HG03060 (cell line): ENCODE results near the gene GRAP.
A peak's percentile ranks its signal among the peaks of the same experiment; 100 is the strongest.
"Not testable (repeated sequence)": the region's sequence is repeated elsewhere in the genome, so short reads cannot be mapped to it uniquely, and the experiment has no call there.

Source experiments
- ATAC-seq: cut with Tn5 transposase; IDR thresholded peaks from one replicate; pipeline ENCODE4 v1.9.1; 2021; ENCODE audit warnings: low read depth, moderate number of reproducible peaks; ENCODE audit not compliant: unreplicated experiment

GRAP gene

DNA sequence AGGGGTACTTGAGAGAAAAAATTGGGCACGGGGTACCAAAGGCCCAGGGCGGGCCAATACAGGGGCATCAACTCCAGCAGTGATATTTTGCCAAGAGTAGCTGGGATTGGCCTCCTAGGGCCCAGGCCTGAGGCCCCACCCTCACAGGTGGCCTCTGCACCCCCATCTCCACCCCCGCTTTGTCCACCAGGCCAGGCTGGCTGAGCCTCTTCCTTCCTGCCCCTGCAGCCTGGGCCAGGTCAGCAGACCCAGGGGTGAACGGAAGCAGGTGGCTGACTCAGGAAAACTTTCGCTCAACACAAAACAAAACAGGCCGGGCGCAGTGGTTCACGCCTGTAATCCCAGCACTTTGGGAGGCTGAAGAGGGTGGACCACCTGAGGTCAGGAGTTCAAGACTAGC lies 3.7 kb downstream of the GRAP start:
- not testable (repeated sequence) for ATAC-seq

DNA sequence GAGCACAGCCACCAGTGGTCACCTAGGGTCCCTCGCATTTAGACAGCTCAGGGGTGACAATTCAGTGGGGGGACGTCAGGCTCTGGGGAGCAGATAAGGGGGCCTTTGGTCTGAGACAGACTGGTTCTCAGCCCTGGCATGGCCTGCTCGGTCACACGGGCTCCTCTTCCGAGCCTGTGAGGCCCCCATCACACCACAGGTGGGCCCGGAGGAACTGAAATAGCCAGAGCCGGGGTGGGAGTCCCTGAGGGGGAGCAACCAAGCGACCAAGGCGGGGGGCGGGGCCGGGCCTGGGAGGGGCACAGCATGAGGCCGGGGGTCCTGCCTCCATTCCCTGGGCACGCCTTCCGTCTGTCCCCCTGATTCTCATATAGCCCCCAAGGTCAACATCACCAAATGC lies 4.4 kb downstream of the GRAP start:
- ATAC-seq = not testable (repeated sequence)

DNA sequence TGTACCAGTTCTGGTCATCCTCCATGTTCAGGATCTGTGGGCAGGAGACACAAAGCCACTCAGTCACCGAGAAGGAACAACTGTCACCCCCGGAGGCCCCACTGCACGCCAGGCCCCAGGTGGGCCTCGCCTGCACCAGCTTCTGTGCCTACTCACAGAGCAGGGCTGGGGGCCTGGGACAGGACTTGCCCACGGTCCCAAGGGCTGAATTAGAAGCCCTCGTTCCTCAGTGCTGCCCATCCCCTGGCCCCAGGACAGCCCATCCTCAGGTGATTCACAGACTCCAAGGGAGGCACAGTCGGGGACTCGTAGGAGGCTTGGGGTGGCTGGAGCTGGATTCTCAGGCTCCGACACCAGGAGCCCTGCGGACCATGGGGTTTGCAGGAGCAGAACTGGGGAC lies 4.9 kb downstream of the GRAP start:
- ATAC-seq = not testable (repeated sequence)

DNA sequence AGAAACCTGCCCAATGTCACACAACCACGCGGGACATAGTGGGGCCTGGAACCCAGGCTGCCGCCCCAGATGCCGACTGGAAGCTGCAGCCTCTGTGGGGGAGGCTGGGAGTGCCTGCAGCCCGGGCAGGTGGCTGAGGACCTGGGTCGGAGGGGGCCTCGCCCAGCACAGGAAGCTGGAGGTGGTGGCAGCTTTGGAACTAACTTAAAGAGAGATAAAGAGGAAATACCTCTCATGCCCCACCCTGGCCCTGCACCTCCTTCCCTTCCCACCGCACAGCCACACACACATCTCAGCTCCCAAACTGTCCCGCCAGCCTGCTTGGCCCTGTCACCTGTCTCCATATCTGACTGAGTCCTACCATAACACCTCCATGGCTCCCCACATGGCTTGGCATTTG lies 6.4 kb downstream of the GRAP start:
- not testable (repeated sequence) for ATAC-seq

DNA sequence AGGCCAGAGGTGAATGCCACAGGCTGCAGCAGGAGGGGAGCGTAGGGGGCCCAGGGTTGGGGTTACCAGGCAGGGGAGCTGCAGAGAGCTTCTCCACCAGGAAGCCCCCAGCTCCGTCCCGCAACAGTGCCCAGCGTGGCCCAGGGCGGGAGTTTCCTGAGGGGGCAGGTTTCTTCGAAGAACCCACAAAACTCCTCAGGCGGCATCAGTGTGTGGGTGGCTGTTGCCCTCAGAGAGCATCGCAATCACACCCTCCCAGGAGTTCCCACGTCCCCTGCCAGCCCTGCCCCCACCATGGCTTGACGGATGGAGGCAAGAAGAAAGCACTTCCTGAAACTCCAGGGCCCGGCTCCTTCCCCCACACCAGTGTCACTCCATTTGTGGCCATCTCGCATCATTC lies 8.0 kb downstream of the GRAP start:
- ATAC-seq = not testable (repeated sequence)

DNA sequence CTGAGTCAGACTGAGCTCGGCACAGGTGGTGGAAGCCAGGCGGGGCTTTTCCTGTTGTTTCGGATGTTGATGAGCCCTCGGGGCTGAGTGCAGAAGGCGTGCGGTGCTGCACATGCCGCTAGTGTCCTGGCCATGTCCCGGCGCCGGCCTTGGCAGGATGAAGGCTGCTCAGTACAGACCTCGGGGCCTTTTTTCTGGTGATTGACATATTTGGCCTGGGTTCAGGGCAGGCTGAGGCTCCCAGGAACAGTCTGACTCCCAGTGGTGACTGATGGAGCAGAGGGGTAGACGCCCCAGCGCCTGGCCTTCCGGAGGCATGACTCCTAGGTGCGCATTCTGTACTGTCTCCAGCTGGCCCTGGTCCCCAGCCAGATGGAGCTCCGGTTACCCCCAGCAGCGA lies 8.8 kb downstream of the GRAP start:
- not testable (repeated sequence) for ATAC-seq

DNA sequence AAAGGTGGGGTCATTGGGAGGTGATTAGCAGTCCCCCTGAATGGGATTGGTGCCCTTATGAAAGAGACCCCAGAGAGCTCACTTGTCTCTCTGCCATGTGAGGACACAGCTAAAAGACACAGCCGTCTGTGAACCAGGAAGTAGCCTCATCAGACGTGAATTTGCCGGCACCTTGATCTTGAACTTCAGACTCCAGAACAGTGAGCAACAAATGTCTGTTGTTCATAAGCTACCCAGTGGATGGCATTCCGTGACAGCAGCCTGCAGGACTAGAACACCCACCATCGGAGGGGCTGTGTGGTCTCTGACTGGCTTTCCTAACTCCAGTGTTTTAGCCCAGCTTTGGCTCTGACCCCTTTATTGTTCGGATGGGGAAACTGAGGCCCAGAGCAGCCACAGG lies 9.2 kb downstream of the GRAP start:
- not testable (repeated sequence) for ATAC-seq

DNA sequence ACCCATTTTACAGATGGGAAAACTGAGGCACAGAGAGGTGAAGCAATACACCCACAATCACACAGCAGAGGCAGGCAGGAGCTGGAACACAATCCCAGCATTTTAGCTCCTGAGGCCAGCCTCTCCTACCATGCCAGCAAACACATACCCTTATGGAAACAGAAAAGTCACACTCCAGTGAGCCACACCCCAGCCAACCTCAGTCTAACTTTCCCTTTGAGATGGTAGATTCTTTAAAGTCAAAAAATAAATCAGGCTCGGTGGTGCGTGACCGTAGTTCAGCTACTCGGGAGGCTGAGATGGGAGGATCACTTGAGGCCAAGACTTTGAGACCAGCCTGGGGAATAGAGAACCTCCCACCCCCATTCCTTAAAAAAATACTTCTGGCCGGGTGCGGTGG lies 10.6 kb downstream of the GRAP start:
- ATAC-seq = peak; percentile 26

DNA sequence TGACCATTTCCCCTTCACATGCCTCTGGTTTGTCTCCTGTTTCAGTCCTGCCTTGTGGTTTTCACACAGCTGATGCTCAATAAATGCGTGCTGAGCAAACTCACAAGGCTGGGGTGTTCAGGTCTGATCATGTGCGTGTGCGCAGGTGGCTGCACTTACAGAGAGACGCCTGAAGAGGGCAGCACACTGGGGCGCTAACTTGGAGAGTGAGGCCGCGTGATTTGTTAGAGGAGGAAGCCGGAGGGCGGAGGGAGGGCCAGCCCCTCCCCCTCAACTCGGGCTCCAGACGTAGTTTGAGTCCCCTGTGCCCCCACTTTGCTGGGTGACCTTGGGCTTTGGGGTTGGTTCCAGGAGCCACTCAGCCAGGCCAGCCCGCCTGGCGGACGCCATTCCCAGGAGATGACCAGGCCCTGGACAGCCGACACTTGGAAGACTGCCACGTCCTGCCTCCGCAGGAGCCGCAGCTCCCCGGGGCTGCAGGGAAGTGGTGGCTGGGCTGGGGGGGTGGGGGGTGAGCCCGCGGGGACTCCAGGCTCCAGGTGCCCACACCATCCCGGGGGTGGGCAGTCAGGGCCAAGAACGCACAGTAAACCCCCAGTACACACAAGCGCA lies 14.3 kb downstream of the GRAP start:
- ATAC-seq = not testable (repeated sequence)

DNA sequence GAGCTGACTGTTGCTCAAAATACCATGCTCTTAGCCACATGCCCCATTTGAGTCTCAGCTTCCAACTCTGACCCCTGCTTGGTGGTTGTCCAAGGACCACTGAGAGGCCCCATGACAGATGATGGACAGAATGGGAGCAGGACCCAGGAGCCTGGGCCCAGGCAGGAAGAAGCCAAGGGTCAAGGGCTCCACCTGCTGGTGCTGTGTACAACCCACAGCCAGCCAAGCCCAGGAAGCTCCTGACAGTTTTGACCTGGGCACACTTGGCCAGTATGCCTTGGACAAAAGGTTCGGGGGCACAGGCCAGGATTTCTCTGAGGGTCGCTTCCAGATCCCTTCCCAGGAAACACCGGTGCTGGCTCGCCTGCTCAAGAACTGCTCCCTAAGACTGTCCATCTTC lies 15.0 kb downstream of the GRAP start:
- not testable (repeated sequence) for ATAC-seq

DNA sequence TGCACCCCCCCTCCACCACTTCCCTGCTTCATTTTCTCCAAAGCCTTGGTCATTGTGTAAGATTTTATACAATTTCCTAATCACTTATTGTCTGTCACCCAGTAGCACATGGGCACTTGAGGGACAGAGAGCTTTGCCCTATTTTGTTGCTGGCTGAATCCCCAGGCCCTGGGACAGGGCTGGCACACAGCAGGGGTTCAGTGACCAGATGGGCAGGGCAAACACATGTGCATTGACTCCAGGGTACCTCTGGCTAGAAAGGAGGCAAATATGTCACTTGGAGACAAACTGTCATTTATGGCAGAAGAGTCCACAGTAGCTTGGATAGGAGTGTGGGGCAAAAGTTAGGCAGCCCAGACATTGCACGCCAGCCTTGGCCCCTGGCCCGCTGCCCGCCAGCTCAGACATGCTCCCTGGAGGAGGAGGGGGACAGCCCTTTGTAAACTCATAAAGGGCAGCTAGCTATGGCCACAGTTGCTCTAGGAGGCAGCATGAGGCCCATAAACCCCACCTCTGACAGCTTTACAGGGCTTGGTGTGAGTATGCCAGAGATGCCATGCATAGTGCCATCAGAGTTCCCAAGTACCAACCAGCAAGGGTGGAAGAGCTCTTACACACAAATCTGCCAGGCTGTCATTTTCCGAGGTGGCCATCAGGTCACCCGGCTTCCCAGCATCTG lies 15.8 kb downstream of the GRAP start:
- not testable (repeated sequence) for ATAC-seq

DNA sequence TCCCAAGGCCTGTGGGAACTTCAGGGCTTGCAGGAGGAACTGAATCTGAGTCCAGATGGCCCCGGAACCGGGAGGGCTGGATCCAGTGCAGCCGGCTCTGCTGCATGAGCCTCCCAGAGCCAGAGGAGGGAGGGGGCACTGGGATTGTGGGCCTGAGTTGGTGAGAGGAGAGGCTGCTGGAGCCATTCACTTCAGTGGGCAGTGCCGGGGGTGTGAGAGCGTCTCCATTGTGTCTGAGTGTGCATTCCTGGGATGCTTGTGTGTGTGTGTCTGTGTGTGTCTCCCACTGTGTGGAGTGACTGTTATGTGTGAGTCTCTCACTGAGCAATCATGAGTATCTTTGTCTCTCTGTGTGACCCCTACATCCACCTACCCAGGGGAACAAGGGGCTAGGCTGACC lies 17.0 kb downstream of the GRAP start:
- ATAC-seq = not testable (repeated sequence)

DNA sequence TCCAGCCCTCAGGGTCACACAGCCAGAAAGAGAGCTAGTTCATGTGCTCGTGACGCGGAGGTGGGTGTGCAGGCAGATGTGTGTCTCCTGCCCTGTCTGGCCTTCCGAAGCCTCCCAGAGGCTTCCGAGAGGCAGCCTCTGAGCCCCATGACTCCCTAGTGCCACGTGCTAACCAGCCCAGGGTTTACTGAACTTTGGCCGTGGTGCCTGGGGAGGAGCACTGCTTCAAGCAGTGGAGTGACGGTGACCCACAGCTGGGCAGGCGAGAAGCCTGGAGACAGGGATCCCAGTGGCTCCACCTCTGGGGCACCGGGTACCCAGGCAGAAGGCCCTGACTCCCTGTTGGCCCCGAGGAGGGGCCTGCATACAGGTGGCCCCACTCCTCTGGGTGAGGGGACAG lies 18.1 kb downstream of the GRAP start:
- not testable (repeated sequence) for ATAC-seq

DNA sequence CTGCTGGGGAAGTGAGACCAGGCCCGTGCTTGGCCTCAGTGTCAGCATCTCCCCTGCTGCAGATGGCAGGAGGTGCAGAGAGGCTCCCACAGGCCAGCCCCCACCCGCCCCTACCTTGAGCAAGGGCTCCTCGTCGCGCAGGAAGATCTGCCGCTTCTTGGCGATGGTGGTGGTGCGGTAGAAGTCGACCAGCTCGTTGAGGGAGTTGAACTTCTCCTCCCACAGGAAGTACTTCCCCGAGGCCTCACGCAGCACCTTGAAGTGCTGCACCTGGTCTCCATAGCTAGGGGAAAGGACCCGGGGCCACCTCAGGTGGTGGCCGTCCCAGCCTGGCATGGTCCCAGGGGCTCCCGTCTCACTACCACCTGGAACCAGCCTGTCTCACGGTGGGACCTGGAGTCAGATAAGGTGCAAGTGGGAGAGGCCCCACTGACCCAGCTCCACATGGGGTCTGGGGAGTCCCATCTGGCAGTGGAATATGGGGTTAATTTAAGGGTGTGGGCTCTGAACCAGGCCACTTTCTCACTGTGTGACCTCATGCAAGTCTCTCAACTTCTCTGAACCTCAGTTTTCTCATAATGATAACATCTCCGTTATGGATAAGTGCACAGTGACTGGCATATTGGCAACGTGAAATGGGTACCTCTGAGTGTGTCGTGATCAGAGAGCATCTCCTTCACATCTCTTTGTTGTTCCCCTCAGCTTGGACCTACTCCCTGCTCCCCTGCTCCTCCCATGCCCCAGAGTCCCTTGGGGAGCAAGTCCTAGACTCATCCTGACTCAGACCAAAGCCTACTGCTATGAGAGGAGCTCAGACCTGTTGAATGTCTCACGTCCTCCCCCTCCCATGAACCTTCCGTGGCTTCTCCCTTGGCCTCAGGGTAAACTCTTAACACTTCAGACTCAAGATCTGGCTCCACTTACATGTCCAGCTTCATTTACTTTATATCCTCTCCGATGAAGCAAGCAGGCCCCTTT lies 22.4 kb downstream of the GRAP start:
- ATAC-seq = no peak

DNA sequence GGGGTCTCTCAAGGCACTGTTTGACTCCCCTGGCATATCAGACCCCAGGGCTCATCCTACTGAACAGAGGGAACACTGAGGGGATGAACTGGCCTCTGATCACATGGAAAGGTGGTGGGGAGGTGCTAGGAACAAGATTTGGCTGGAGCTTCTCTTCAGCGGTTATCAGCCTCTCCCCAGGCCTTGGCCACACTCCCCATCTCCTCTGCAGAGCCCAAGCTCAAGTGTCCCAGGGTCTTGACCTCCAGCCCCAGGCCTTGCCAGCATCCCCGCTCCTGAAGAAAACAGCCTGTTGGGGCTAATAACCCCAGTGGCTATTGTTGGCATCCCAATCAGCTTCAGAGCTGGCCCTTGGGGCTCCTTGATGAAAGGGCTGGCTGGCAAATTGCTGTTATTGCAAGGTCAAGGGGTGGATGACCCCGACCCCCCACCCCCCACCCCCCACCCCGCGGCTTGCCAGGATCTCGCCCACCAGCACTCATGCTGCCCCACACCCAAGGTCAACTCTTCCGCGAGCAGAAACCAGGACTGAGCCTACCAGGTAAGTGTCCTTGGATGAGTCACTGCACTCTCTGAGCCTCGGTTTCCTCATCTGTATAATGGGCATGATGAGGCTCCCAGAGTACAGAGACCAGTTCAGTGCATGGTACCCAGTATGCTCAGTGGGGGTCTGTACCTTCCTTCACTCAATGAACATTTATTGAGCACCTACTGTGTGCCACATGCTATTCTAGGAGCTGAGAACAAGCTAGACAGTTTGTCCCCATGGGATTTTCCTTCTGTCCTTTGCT lies 23.4 kb downstream of the GRAP start:
- ATAC-seq = no peak

DNA sequence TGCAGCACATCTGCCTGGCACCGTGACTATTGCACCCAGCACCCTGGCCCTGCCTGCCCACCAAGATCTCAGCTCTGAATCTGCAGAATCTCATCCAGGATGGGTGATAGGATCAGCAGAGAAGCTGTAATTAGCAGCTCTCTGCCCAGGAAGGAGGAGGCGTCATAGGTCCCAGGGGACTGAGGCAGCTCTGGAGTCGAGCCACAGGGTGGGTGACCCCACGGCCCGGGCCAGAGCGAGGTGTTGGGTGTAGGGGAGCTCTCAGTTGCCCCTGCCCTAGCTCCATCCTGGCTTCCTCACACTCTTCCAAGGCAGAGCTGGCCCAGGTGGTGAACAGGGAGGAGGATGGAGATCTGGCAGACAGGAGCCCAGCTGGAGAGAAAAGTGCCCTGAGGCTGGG lies 24.0 kb downstream of the GRAP start:
- ATAC-seq = no peak

DNA sequence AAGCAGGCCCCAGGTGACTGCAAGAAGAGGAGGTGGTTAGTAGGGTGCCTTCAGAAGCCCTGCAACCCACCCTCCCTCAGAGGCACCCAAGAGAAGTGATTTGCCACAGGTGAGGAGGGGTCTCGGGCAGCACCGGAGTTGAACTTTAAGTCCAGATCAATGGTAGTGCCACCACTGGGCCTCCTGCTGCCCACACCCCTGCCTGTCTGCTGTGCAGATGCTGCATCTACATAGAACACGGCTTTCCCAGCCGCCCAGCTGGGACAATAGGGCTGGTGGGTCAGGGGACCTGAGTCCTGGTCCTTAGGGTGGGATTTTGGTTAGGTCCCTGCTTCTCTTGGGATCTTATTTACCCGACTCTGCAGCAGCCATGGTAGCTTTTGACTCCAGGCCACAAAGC lies 24.6 kb downstream of the GRAP start:
- no peak for ATAC-seq

DNA sequence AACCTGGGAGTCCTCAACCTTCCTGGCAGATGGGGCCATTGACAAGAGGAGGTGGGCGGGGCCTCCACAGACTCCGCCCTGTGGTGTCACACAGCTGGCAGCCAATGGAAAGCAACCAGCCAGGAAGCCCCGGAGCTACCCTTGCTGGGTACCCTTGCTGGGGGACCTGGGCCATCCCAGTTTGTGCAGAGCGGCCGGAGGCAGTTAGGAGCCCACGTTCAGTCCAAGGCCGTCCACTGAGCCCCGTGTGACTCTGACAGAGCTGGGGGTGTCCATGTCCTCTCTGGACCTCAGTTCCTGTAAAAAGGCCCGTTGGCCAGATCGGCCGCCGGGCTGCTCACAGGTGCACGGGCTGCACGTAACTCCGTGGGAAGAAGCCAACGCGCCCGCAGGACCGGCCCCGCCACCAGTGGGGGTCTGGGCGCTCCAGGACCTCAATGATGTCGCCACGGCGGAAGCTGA lies 25.1 kb downstream of the GRAP start:
- ATAC-seq = no peak

DNA sequence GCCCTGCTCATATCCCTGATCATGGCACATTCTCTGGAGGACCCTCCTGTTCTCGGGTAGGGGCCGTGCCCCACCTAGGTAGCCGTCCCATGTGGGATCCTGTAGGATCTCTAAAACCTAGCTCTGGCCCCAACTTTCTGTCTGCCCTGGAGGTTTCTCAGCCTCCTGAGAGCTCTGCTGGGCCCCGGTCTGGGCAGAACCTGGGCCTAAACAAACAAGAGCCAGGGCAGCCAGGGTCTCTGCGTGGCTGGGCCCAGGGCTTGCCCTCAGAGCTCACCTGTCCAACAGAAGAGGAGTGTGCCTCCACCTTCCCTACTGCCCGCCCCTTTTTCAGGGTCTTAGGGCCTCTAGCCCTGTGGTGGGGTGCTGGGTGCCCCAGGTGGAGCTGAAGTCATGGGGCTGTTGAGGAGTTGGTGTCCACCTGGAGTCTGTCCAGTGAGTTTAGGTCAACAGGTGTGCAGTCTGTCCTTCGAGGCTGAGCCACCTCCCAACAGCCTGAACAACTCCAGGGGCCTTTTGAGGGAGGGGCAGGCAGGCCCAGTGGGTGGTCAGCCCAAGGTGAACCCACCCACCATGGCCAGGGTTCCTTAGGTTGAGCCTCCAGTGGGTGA lies 25.6 kb downstream of the GRAP start:
- not testable (repeated sequence) for ATAC-seq

DNA sequence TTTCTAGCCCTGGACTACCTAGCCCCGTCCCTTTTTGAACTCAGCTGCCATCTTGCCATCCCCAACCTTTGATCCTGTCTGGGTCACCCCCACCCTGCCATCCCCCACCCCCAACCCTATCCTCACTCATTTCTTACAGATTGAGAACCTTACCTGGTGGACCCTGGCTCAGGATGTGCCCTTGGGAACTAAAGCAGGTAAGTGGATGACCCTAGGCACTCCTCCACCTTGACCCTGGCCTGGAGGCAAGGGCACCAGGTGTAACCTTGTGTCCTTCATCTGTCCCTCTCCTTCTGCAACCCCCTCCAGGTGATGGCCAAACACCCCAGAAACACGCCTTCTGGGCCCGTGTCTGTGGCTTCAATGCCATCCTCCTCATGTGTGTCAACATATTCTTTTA lies 26.7 kb downstream of the GRAP start:
- ATAC-seq = no peak
